Measurements from ENCODE around the gene GPNMB. TPM values are rescaled to one million over a fixed set of nuclear protein-coding genes. Genes with fewer than 3 reads are reported as not detected.

Gene GPNMB
- total and polyA plus RNA-seq, 10 of the 15 experiments (the other 5 are each of a cell fraction or from before 2014, with no cell fraction given): 5.9 to 22.3 (median 10.0) TPM

DNA sequence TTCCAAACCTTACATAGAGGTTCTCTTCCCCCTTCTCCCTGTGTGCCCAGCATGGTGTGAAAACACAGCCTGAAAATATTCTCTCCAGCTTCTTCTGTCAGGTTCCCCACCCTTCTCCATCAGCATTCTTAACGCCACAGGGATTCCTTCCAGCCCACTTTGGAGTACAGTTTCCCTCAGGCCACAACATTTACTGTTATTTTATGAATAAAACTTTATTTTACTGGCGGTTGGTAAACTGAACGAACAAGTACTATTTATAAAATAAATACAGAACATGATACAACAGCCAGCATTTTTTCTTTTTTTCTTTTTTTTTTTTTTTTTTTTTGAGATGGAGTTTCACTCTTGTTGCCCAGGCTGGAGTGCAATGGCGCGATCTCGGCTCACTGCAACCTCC, 31.6 kb upstream of the GPNMB start (continued):
- TF ChIP-seq E2F8 (IDR thresholded peaks at IDR 0.05; ENCODE audit: low read depth, partially characterized antibody): no peak
- no peak for TF ChIP-seq NR2C2 (IDR thresholded peaks at IDR 0.05; ENCODE audit: borderline replicate concordance, control insufficient read depth, insufficient read length, low read depth)

GRCh38 chr7:23216021-23216420, 30.6 kb upstream of the GPNMB start:
- no peaks in the 10 kb centered on the region for H3K79me2 ChIP-seq (ENCODE audit: control insufficient read depth, insufficient read depth, low read length)
- H3K9me3 ChIP-seq (replicated peaks; ENCODE audit: control insufficient read depth, insufficient read depth, low read length): no peaks in the 10 kb centered on the region
- ATAC-seq (no peak), DNase-seq (ENCODE audit: low read depth, low spot score) (no peak), FAIRE-seq (no peak)
- no peak overlapping the region for H3K9ac ChIP-seq (ENCODE audit: control insufficient read depth, insufficient read depth, low read length)
- RAD21 ChIA-PET (ENCODE audit: unreplicated experiment): no interaction called here
- SMC1A ChIA-PET (ENCODE audit: uncharacterized antibody, unreplicated experiment): interaction anchor here (1.3 kb wide), 1 partner anchor 10 kb away, joined by 4 read pairs; no protein-coding TSS in a partner anchor
- H3K4me3 ChIP-seq: no peak overlapping the region
- no peak overlapping the region for H2AFZ ChIP-seq (ENCODE audit: control insufficient read depth, low read depth, low read length)
- intact Hi-C loops (cut with micrococcal nuclease; ENCODE audit: unreplicated experiment): no loop called here
- no peaks in the 10 kb centered on the region for H3K36me3 ChIP-seq (ENCODE audit: control insufficient read depth in 2 of 2, insufficient read depth in 2 of 2, low read length in 1 of 2)
- in situ Hi-C loops (cut with MboI): no loop called here
- H4K20me1 ChIP-seq (ENCODE audit: control insufficient read depth, insufficient read depth): no peaks in the 10 kb centered on the region
- POLR2A ChIA-PET: interaction anchor here (0.6 kb wide), 1 partner anchor 29 kb away, joined by 5 read pairs; no protein-coding TSS in a partner anchor
- 0% methylated on average over 2 of the region's 2 CpGs for WGBS (ENCODE audit: insufficient coverage, insufficient replicate concordance, low lambda C conversion rate, missing lambda C conversion rate)
- BruUV-seq (replicated peaks): no TSS peak
- H3K4me1 ChIP-seq (ENCODE audit: control insufficient read depth, insufficient read depth, low read length): no peaks in the 10 kb centered on the region
- CTCF ChIA-PET: interaction anchor here (1.3 kb wide), 1 partner anchor 31 kb away, joined by 3 read pairs; no protein-coding TSS in a partner anchor
- H3K4me2 ChIP-seq (ENCODE audit: control insufficient read depth, insufficient read depth): no peak overlapping the region
- TF ChIP-seq ZNF207 (IDR thresholded peaks at IDR 0.05; ENCODE audit: borderline replicate concordance) (no peak), RAD51 (IDR thresholded peaks at IDR 0.05) (peak; percentile 36; the same call in 1 of the 2 replicates), SPI1 (IDR thresholded peaks at IDR 0.05; ENCODE audit: borderline replicate concordance, insufficient read depth, low read depth, low read length) (peak; percentile 67; the same call in 1 of the 2 replicates)
- H3K27ac ChIP-seq (ENCODE audit: control insufficient read depth, insufficient read depth): no peak overlapping the region
- H3K27me3 ChIP-seq (replicated peaks in 1 of 2; ENCODE audit: control insufficient read depth in 2 of 2, insufficient read depth in 2 of 2, low read length in 1 of 2): peaks cover 0 to 1% of the 10 kb centered on the region in 2 experiments; a peak in 1 of 4 replicates

All from GM12878 (cell line).